A673 (cell line): Measurements from ENCODE around the gene OR9Q1. TPM values are rescaled to one million over a fixed set of nuclear protein-coding genes. Genes with fewer than 3 reads are reported as not detected.

Source experiments
- BruUV-seq: library from RNA; stranded (reverse); fragments of 400-500 nt; replicated peaks from 2 replicates; lab custom pipeline; 2021; lab: Mats Ljungman, UMichigan
- CTCF ChIA-PET: fragments of 300-600 bp; sonication (Branson Sonifier 250); formaldehyde crosslinking; loops from one replicate; lab custom pipeline; 2022; ENCODE audit warnings: antibody characterized with exemption; lab: Charles Lee
- POLR2A ChIA-PET: fragments of 300-600 bp; sonication (Branson Sonifier 250); formaldehyde crosslinking; loops from one replicate; lab custom pipeline; 2022; ENCODE audit warnings: antibody characterized with exemption; ENCODE audit not compliant: low non-redundant PET; lab: Charles Lee
- DNase-seq: peaks from one replicate; pipeline ENCODE4 v3.0.0-alpha.2; 2015; ENCODE audit warnings: low spot score
- H3K27ac ChIP-seq: fragments of 200-600 bp; sonication (generic); 2 replicates; pipeline ENCODE4 v1.5.1; 2016; ENCODE audit warnings: mixed run types, low read depth, mild to moderate bottlenecking, mixed read lengths, antibody characterized with exemption, low read length; ENCODE audit not compliant: poor library complexity, severe bottlenecking
- H3K27me3 ChIP-seq: fragments of 200-600 bp; sonication (generic); replicated peaks from 2 replicates; pipeline ENCODE4 v1.6.1; 2017; ENCODE audit warnings: mixed run types, low read depth, mild to moderate bottlenecking, mixed read lengths, antibody characterized with exemption, low read length; ENCODE audit not compliant: insufficient read depth, poor library complexity
- H3K36me3 ChIP-seq: fragments of 200-600 bp; sonication (generic); 2 replicates; pipeline ENCODE4 v1.6.1; 2016; ENCODE audit warnings: mixed run types, mild to moderate bottlenecking, mixed read lengths, antibody characterized with exemption, low read length; ENCODE audit not compliant: insufficient read depth, poor library complexity, severe bottlenecking
- H3K4me1 ChIP-seq: fragments of 200-600 bp; sonication (generic); 2 replicates; pipeline ENCODE4 v1.6.1; 2017; ENCODE audit warnings: mixed run types, mild to moderate bottlenecking, mixed read lengths, antibody characterized with exemption, low read length; ENCODE audit not compliant: insufficient read depth, poor library complexity, severe bottlenecking
- H3K4me3 ChIP-seq: fragments of 200-600 bp; sonication (generic); 2 replicates; pipeline ENCODE4 v1.5.1; 2016; ENCODE audit warnings: low read depth, mixed run types, mild to moderate bottlenecking, mixed read lengths, low read length; ENCODE audit not compliant: poor library complexity, severe bottlenecking
- H3K9me3 ChIP-seq: fragments of 200-600 bp; sonication (generic); 2 replicates; pipeline ENCODE4 v1.6.1; 2016; ENCODE audit warnings: mixed run types, low read depth, mild to moderate bottlenecking, mixed read lengths, antibody characterized with exemption, low read length; ENCODE audit not compliant: poor library complexity, severe bottlenecking
- CTCF ChIP-seq: fragments of 300-800, 200-600 bp; sonication (generic); conservative IDR thresholded peaks from 2 replicates; pipeline ENCODE4 v1.5.1; 2017; ENCODE audit warnings: low read depth, mild to moderate bottlenecking, antibody characterized with exemption, low read length, moderate library complexity, mixed read lengths
- EZH2 ChIP-seq: fragments of 200-600 bp; sonication (generic); IDR thresholded peaks from 2 replicates; pipeline ENCODE4 v1.6.1; 2017; ENCODE audit warnings: borderline replicate concordance, low read depth, mild to moderate bottlenecking, mixed read lengths, antibody characterized with exemption, low read length; ENCODE audit not compliant: poor library complexity, severe bottlenecking
- intact Hi-C: fragments of 100-400 bp; cut with micrococcal nuclease; formaldehyde crosslinking; loops from one replicate; pipeline ENCODE4 v1.10.0; 2022; ENCODE audit not compliant: unreplicated experiment
- total RNA-seq: library from RNA; stranded (reverse); gene quantifications from 2 replicates; pipeline ENCODE4 v1.2.3, GENCODE V29; 2021

Gene OR9Q1
- total RNA-seq, 1 experiment from 2014 or later = not detected

- CTCF ChIA-PET = no interaction called here
- intact Hi-C loops = no loop called here
These were observed 141.9 kb downstream of the OR9Q1 start for GRCh38 chr11:58165504-58166106.

GRCh38 chr11:58177409-58178054 lies 153.9 kb downstream of the OR9Q1 start:
- no peak overlapping the region for H3K4me3 ChIP-seq
- H3K4me1 ChIP-seq = no peaks in the 10 kb centered on the region
- H3K9me3 ChIP-seq = no peaks in the 10 kb centered on the region
- CTCF ChIA-PET = no interaction called here
- peaks cover 20% of the 10 kb centered on the region for H3K27me3 ChIP-seq
- TF ChIP-seq CTCF (no peak), EZH2 (no peak)
- no peak for DNase-seq
- POLR2A ChIA-PET = no interaction called here
- H3K36me3 ChIP-seq = no peaks in the 10 kb centered on the region
- no peak overlapping the region for H3K27ac ChIP-seq
- no TSS peak for BruUV-seq
- intact Hi-C loops = no loop called here

More at GRCh38 chr11:58165504-58166106, 141.9 kb downstream of the OR9Q1 start:
- Histone ChIP-seq H3K9me3 (no peaks in the 10 kb centered on the region), H3K36me3 (no peaks in the 10 kb centered on the region), H3K27ac (no peak overlapping the region), H3K4me1 (no peaks in the 10 kb centered on the region), H3K4me3 (no peak overlapping the region), H3K27me3 (peaks cover 16% of the 10 kb centered on the region)
- no TSS peak for BruUV-seq
- TF ChIP-seq CTCF (no peak), EZH2 (no peak)
- no peak for DNase-seq
- POLR2A ChIA-PET = no interaction called here

GRCh38 chr11:58178444-58178843 lies 154.8 kb downstream of the OR9Q1 start:
- Histone ChIP-seq H3K36me3 (no peaks in the 10 kb centered on the region), H3K4me1 (no peaks in the 10 kb centered on the region), H3K27ac (no peak overlapping the region), H3K27me3 (peaks cover 20% of the 10 kb centered on the region), H3K9me3 (no peaks in the 10 kb centered on the region), H3K4me3 (no peak overlapping the region)
- TF ChIP-seq EZH2 (no peak), CTCF (no peak)
- intact Hi-C loops = no loop called here
- BruUV-seq = no TSS peak
- DNase-seq = no peak
- POLR2A ChIA-PET = no interaction called here
- CTCF ChIA-PET = no interaction called here
